ENCODE measurements around the gene GPBAR1.
A peak's percentile ranks its signal among the peaks of the same experiment; 100 is the strongest.

DNA sequence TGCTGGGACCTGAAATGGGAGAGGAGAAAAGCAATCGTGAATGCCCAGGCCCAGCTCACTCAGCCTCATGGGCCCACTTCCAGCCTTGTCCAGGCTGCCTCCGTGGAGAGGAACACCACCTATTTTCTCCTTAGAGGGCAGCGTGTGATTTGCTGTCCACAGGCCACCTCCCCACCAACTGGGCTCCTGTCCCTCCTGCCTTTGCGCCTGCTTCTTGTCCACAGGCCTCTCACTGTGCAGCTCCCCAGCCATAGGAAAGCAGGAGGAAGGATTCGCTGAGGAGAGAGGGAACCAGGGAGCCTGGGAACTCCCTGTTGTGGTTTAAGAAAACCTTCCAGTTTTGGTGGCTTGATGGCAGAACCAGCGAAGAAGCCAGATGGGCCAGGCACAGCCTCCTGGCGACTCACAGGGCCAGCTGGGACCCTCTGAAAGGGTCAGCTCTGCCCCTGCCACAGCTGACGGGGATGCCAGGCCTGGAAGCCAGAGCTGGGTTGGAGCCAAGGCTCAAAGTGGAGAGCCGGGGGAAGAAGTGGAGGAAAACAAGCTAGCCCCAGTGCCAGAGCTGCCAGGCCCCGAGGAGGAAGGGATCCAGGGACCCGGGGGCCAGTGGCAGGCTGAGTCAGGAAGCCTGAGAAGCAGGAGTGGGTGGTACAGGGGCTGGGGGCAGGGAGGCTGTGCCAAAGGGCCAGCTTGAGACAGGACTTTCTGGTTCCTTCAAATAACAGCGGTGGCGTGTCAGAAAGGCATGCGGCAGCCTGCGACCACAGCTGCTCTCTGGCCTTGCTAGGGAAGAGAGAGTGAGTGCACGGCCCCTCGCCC is 21.6 kb downstream of the GPBAR1 start:
- TF ChIP-seq POLR2AphosphoS5 (IDR thresholded peaks at IDR 0.05), result peak; percentile 22 to 59
- TF ChIP-seq, protein P1, sequence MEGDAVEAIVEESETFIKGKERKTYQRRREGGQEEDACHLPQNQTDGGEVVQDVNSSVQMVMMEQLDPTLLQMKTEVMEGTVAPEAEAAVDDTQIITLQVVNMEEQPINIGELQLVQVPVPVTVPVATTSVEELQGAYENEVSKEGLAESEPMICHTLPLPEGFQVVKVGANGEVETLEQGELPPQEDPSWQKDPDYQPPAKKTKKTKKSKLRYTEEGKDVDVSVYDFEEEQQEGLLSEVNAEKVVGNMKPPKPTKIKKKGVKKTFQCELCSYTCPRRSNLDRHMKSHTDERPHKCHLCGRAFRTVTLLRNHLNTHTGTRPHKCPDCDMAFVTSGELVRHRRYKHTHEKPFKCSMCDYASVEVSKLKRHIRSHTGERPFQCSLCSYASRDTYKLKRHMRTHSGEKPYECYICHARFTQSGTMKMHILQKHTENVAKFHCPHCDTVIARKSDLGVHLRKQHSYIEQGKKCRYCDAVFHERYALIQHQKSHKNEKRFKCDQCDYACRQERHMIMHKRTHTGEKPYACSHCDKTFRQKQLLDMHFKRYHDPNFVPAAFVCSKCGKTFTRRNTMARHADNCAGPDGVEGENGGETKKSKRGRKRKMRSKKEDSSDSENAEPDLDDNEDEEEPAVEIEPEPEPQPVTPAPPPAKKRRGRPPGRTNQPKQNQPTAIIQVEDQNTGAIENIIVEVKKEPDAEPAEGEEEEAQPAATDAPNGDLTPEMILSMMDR (IDR thresholded peaks at IDR 0.05), result no peak
- peak in 1 of 4 donors; percentile 34 for TF ChIP-seq EP300 (IDR thresholded peaks at IDR 0.05)
- TF ChIP-seq POLR2A (IDR thresholded peaks at IDR 0.05), result no peak

All from upper lobe of left lung (tissue), 4 donors.